Kidney epithelial cell (primary cell): ENCODE data around the gene TBC1D22A. TPM values are rescaled to one million over a fixed set of nuclear protein-coding genes. Genes with fewer than 3 reads are reported as not detected.

Source experiments
- DNase-seq: peaks from one replicate; pipeline ENCODE4 v3.0.0-alpha.2; 2010; ENCODE audit warnings: low read depth
- H3K27me3 ChIP-seq: 2 replicates; pipeline ENCODE4 v1.6.0; 2011; ENCODE audit warnings: low read length; ENCODE audit not compliant: control insufficient read depth, insufficient read depth
- H3K36me3 ChIP-seq: 2 replicates; pipeline ENCODE4 v1.5.1; 2011; ENCODE audit warnings: low read length; ENCODE audit not compliant: control insufficient read depth, insufficient read depth
- H3K4me3 ChIP-seq: 2 replicates; pipeline ENCODE4 v1.5.1; 2011; ENCODE audit warnings: low read depth, mild to moderate bottlenecking, control low read depth, low read length
- total RNA-seq: library from RNA; depleted of rRNA; stranded (reverse); fragments of >200 nt; gene quantifications from 2 replicates; pipeline ENCODE4 v1.2.3, GENCODE V29; 2015
- TF ChIP-seq, protein P1 (sequence below): IDR thresholded peaks from 2 replicates; pipeline ENCODE4 v1.5.1; 2011; ENCODE audit warnings: mild to moderate bottlenecking, moderate library complexity, low read length, control low read depth, inconsistent platforms; ENCODE audit not compliant: insufficient read depth, poor library complexity, severe bottlenecking

TBC1D22A gene
- total RNA-seq, 1 donor from 2014 or later, result 25.7 TPM

DNA sequence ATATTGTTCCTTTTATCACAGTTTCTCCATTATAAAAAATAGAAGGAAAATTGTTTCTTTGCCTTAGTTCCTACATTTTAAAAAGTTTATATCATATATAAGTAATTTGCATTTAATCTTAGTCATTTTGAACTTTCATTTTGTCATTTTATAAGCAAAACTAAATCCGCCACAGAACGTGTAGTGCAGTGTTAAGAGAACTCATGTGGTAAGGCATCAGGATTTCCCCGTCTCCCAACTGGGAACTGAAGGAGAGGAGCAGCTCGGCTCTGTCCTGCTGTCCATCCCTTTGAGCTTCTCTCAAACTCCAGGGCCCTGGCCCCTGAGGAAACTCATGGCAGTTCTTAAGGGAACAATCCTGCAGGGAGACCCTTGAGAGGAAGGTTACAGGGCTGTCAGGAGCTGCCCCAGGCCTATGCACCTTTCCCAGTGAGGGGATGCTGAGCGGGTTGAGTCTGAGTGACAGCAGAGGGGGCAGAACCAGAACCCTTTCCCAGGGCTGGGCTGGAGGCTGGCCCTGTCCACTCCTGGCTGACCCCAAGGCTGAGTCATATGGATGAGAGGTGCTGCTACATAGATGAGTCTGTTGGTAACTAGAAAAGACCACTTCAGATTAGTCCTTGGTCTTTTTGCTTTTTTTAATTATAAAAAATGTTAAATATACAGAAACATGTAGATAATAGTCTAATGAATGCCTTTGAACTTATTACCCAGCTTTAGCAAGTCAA lies 333.1 kb downstream of the TBC1D22A start:
- no peak for DNase-seq
- Histone ChIP-seq H3K27me3 (no peaks in the 10 kb centered on the region), H3K4me3 (no peak overlapping the region), H3K36me3 (no peaks in the 10 kb centered on the region)
- TF ChIP-seq, protein P1, sequence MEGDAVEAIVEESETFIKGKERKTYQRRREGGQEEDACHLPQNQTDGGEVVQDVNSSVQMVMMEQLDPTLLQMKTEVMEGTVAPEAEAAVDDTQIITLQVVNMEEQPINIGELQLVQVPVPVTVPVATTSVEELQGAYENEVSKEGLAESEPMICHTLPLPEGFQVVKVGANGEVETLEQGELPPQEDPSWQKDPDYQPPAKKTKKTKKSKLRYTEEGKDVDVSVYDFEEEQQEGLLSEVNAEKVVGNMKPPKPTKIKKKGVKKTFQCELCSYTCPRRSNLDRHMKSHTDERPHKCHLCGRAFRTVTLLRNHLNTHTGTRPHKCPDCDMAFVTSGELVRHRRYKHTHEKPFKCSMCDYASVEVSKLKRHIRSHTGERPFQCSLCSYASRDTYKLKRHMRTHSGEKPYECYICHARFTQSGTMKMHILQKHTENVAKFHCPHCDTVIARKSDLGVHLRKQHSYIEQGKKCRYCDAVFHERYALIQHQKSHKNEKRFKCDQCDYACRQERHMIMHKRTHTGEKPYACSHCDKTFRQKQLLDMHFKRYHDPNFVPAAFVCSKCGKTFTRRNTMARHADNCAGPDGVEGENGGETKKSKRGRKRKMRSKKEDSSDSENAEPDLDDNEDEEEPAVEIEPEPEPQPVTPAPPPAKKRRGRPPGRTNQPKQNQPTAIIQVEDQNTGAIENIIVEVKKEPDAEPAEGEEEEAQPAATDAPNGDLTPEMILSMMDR, result no peak

DNA sequence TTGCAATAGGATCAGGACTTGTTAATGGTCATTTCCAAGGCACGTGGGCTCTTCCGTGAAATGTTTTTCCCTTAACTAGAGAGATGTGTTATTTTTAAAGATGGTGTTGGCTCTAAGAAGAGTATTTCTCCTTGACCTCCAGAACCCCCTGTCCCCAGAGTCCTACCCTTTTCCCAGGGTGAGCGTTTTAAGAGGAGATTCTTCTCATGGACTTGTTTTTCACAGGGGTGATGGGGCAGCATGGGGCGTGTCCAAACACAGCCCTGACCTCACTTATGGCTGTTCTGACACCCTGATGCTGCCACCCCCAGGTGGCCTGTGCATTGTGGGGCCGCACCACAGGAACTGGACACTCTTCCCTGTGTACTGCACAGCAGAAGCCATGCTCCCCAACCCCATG lies 335.7 kb downstream of the TBC1D22A start:
- H3K36me3 ChIP-seq, result no peaks in the 10 kb centered on the region
- H3K4me3 ChIP-seq, result no peak overlapping the region
- no peaks in the 10 kb centered on the region for H3K27me3 ChIP-seq
- no peak for DNase-seq
- TF ChIP-seq, protein P1, result no peak

DNA sequence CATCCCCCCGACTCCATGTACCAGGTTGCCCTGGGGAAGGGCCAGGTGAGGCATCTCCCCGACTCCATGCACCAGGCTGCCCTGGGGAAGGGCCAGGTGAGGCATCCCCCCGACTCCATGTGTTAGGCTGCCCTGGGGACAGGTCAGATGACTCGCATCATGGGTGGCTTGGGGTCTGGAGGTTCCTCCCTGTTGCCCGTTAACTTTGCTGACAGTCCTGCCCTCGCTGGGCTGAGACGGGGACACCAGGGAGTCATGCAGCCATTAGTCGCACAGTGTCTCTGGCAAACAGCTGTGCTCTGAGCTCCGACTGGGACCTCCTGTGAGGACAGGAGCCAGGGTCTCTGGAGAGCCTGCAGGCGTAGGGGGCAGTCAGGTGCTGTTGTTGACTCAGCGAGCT lies 336.1 kb downstream of the TBC1D22A start:
- no peak for DNase-seq
- Histone ChIP-seq H3K27me3 (no peaks in the 10 kb centered on the region), H3K4me3 (no peak overlapping the region), H3K36me3 (no peaks in the 10 kb centered on the region)
- TF ChIP-seq, protein P1, result no peak

DNA sequence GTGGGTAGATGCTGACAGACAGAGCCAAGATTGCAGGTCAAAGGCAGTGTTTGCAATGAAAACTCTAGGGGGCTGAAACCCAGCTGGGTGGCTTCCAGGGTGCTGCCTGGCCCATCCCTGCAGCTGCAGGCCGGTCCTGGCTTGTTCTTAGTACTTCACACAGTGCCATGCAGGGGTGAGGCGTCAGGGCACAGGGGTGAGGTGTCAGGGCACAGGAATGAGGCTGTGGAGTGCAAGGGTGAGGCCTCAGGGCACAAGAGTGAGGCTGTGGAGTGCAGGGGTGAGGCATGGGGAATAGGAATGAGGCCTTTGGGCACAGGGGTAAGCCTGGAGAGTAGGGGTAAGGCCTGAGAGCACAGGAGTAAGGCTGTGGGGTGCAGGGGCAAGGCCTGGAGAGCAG lies 337.6 kb downstream of the TBC1D22A start:
- no peak overlapping the region for H3K4me3 ChIP-seq
- no peaks in the 10 kb centered on the region for H3K27me3 ChIP-seq
- TF ChIP-seq, protein P1, result no peak
- DNase-seq, result no peak
- H3K36me3 ChIP-seq, result no peaks in the 10 kb centered on the region

DNA sequence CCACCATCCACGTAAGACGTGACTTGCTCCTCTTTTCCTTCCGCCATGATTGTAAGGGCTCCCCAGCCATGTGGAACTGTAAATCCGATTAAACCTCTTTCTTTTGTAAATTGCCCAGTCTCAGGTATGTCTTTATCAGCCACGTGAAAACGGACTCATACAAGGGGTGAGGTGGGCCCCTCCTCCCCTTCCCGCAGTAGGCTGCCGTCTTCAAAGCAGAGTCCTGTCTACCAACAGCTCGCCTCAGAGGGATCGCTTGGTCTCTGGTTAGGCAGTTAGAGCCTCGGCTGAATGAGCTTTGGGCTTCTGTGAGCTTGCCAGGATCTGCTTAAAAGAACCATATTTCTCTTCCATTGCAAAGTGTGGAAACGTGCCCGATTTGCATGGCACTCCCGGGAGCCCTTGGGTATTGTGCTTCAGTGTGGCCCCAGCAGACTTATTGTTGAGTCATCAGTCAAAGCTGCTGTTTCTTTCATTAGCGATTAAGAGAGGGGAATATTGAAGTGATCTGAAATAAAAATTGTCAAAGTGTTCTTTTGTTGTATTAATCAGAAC lies 338.3 kb downstream of the TBC1D22A start:
- no peak for DNase-seq
- TF ChIP-seq, protein P1, result no peak
- Histone ChIP-seq H3K27me3 (no peaks in the 10 kb centered on the region), H3K4me3 (no peak overlapping the region), H3K36me3 (no peaks in the 10 kb centered on the region)
